Heart right ventricle (tissue), 16 donors: ENCODE measurements around the gene ZC3H12C. TPM values are rescaled to one million over a fixed set of nuclear protein-coding genes. Genes with fewer than 3 reads are reported as not detected.

Experiments
- ATAC-seq, 8 donors: fragments of 200-7000 bp; cut with Tn5 transposase; one replicate each; pipeline ENCODE4 v1.9.1; 2020; ENCODE audit warnings: mild to moderate bottlenecking in 8 of 8, moderate library complexity in 8 of 8, moderate number of reproducible peaks in 1 of 8
- DNase-seq, 2 donors: peaks; one replicate each; pipeline ENCODE4 v3.0.0-alpha.2; 2020
- H3K27ac ChIP-seq, 10 donors: fragments of 200-600 bp; sonication (generic) in 2 of 10; one replicate each; pipeline versions ENCODE4 v1.5.0 to v1.8.0; 2020 to 2022; ENCODE audit warnings: mild to moderate bottlenecking in 3 of 10
- H3K27me3 ChIP-seq, 7 donors: fragments of 200-600 bp; one replicate each; pipeline ENCODE4 v1.8.0; 2021 to 2022; ENCODE audit warnings: mild to moderate bottlenecking in 2 of 7
- H3K36me3 ChIP-seq, 9 donors: fragments of 200-600 bp; sonication (generic) in 1 of 9; one replicate each; pipeline versions ENCODE4 v1.5.0 to v1.8.0; 2020 to 2022; ENCODE audit warnings: mild to moderate bottlenecking in 2 of 9
- H3K4me1 ChIP-seq, 9 donors: fragments of 200-600 bp; sonication (generic) in 1 of 9; one replicate each; pipeline versions ENCODE4 v1.5.0 to v1.8.0; 2020 to 2022; ENCODE audit warnings: mild to moderate bottlenecking in 4 of 9
- H3K4me3 ChIP-seq, 10 donors: fragments of 200-600 bp; sonication (generic) in 2 of 10; one replicate each; pipeline versions ENCODE4 v1.5.0 to v1.8.0; 2020 to 2022; ENCODE audit warnings: mild to moderate bottlenecking in 7 of 10, moderate library complexity in 2 of 10
- H3K9me3 ChIP-seq, 11 donors: fragments of 200-600 bp in 10 of 11; sonication (generic) in 2 of 11; one replicate each; pipeline versions ENCODE4 v1.5.0 to v1.8.0; 2013 to 2022; ENCODE audit warnings: mild to moderate bottlenecking in 2 of 11, control low read depth in 1 of 11, moderate library complexity in 1 of 11
- WGBS, 2 donors: extraction: QIAGEN DNeasy Blood & Tissue Kit; methylation state at CpG; one replicate each; pipeline ENCODE4 v1.1.7; 2013; ENCODE audit warnings: inconsistent platforms in 1 of 2; 5-methylcytosine and 5-hydroxymethylcytosine counted together
- intact Hi-C, 10 donors: fragments of 100-400 bp; cut with DNase I; formaldehyde crosslinking; loops; one replicate each; pipeline versions ENCODE4 v1.11.1 to v1.14.2; 2022
- polyA plus RNA-seq, 2 donors: library from polyadenylated mRNA; stranded (reverse); fragments of 200-250 nt; gene quantifications; one replicate each; pipeline ENCODE4 v1.2.3, GENCODE V29; 2013
- total RNA-seq, 10 donors: library from RNA; stranded (reverse); fragmentation: NEBNext Ultra II Directional in 3 of 10; extraction: Animal tissue kit (Norgen Biotek cat#: 25700) in 3 of 10; gene quantifications; one replicate each; pipeline versions ENCODE4 v1.2.1 to v1.2.4, GENCODE V29; 2021 to 2023
- TF ChIP-seq, protein P1 (sequence below), 9 donors: fragments of 200-600 bp; sonication (generic) in 2 of 9; IDR thresholded peaks; one replicate each; pipeline versions ENCODE4 v1.5.0 to v1.8.0; 2021 to 2022; ENCODE audit warnings: antibody characterized with exemption in 9 of 9, mild to moderate bottlenecking in 5 of 9, moderate library complexity in 1 of 9
- donor health status: Arrhythmogenic right ventricular cardiomyopathy.
- donor health status: ischemic (EF 13 %, LVEDD 7.1; RV severe dilation, severe dysfunction).
- donor health status: healthy with polysubstance abuse.
- donor health status: DM: no; HTN: yes; CAD: no.
- donor health status: DM: no; HTN: no; CAD: no.
- donor health status: ischemic (EF 25% LVEDD 6.9; RV normal size, moderate dysfunction).
- donor health status: ischemic (EF 25% LVEDD 5.7; RV mildly dilated, moderate dysfunction).
- donor health status: healthy.
- donor health status: DM: yes; HTN: yes; CAD: no.
- donor health status: Ischemic cardiomyopathy.
- donor health status: ischemic (EF 35%, LVEDD 5.7; RV mildly dilated, moderate dysfunction).
- donor health status: nonischemic (EF 11% LVEDD 7.7; RV severe dilation, severe dysfunction).
- donor health status: DM: yes; HTN: yes; CAD: no.
- donor health status: PGD.
- donor health status: ischemic (EF 29% LVEDD 5.4; RV normal size, mild dysfunction).
- donor health status: nonischemic (EF 23%, LVEDD 6.1; RV moderate dilation, normal function).

ZC3H12C gene
- total and polyA plus RNA-seq, 12 donors = 2.1 to 22.8 (median 20.1) TPM

DNA sequence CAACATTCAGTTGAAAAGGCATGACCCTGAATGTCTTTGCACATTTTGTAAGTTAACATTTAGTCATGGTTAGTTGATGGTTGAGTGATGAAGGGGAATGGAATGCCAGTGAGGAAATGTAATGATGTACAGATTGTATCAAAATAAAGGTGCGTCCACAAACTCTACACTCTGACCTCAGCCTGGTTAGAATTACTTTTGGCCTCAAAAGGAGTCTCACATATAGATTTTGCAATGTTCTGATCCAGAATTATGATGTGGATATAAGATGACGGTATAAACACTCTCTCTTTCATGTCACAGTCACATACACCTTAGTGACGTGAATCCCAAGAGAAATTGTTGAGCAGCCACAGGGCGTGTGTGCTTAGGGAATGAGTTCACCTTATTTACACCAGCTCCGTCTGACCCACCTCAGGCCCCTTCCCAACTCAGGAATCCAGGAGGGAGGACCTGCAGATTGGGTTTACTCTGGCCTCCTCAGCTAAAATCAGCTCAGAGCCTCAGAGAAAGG lies 103.1 kb downstream of the ZC3H12C start:
- Histone ChIP-seq H3K27ac (no peak overlapping the region), H3K4me3 (no peak overlapping the region), H3K27me3 (no peaks in the 10 kb centered on the region), H3K9me3 (no peaks in the 10 kb centered on the region), H3K36me3 (no peaks in the 10 kb centered on the region), H3K4me1 (no peaks in the 10 kb centered on the region)
- intact Hi-C loops = loop anchor here in 4 of 10 donors (2.0 to 10.0 kb wide), 4 partner anchors 179 to 1029 kb away; no protein-coding TSS in a partner anchor
- ATAC-seq (no peak), DNase-seq (no peak)
- TF ChIP-seq, protein P1, sequence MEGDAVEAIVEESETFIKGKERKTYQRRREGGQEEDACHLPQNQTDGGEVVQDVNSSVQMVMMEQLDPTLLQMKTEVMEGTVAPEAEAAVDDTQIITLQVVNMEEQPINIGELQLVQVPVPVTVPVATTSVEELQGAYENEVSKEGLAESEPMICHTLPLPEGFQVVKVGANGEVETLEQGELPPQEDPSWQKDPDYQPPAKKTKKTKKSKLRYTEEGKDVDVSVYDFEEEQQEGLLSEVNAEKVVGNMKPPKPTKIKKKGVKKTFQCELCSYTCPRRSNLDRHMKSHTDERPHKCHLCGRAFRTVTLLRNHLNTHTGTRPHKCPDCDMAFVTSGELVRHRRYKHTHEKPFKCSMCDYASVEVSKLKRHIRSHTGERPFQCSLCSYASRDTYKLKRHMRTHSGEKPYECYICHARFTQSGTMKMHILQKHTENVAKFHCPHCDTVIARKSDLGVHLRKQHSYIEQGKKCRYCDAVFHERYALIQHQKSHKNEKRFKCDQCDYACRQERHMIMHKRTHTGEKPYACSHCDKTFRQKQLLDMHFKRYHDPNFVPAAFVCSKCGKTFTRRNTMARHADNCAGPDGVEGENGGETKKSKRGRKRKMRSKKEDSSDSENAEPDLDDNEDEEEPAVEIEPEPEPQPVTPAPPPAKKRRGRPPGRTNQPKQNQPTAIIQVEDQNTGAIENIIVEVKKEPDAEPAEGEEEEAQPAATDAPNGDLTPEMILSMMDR (IDR thresholded peaks at IDR 0.05) = no peak
- 96% methylated on average over 5 of the region's 5 CpGs for WGBS, 2 donors

DNA sequence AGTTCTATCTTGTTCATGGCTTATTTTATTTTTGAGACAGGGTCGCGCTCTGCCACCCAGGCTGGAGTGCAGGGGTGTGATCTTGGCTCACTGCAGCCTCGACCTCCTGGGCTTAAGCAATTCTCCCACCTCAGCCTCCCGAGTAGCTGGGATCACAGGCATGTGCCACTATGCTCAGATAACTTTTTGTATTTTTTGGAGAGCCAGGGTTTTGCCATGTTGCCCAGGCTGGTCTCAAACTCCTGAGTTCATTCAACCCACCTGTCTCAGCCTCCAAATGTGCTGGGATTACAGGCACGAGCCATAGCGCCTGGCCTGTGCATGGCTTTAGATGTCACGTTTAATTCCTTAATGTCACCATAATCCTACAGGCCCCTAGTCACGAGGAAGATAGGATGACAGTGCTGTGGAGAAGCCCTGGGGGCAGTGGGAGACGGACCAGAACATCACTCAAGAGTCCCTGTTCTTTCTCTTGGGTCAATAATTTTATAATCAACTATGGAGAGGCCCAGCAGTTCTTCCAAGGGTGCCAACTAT lies 103.8 kb downstream of the ZC3H12C start:
- DNase-seq = no peak
- H3K27me3 ChIP-seq = no peaks in the 10 kb centered on the region
- TF ChIP-seq, protein P1 (IDR thresholded peaks at IDR 0.05) = no peak
- H3K36me3 ChIP-seq = no peaks in the 10 kb centered on the region
- WGBS, 2 donors = 89 to 93% methylated on average over 9 of the region's 9 CpGs
- no peak for ATAC-seq
- no peaks in the 10 kb centered on the region for H3K4me1 ChIP-seq
- no peak overlapping the region for H3K4me3 ChIP-seq
- no peak overlapping the region for H3K27ac ChIP-seq
- no peaks in the 10 kb centered on the region for H3K9me3 ChIP-seq
- intact Hi-C loops = loop anchor here in 4 of 10 donors (2.0 to 10.0 kb wide), 4 partner anchors 178 to 1028 kb away; no protein-coding TSS in a partner anchor

DNA sequence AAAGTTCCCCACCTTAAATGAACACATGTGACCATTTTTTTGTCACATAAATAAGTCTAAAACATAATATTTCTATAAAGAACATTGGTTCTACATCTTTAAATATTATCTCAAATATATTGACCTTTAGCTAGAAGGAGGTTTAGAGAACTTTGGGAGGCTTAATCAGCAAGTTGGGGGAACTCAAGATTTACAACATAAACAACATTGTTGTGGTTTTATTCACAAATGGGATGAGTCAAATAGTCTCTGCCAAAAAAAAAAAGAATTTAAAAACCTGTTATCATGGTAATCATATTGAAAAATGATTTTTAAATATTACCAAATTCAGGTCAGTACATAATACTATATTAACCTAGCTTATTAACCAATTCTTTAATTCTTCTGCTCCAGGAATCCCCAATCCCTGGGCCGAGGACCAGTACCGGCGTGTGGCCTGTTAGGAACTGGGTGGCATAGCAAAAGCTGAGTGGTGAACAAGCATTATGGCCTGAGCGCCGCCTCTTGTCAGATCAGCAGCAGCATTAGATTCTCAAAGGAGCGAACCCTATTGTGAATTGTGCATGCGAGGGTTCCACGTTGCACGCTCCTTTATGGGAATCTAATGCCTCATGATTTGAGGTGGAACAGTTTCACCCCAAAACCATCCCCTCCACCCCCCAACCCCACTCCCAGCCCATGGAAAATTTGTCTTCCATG lies 105.0 kb downstream of the ZC3H12C start:
- DNase-seq (no peak), ATAC-seq (no peak)
- TF ChIP-seq, protein P1 (IDR thresholded peaks at IDR 0.05) = no peak
- Histone ChIP-seq H3K4me1 (no peaks in the 10 kb centered on the region), H3K27ac (no peak overlapping the region), H3K4me3 (no peak overlapping the region), H3K9me3 (no peaks in the 10 kb centered on the region), H3K36me3 (no peaks in the 10 kb centered on the region), H3K27me3 (no peaks in the 10 kb centered on the region)
- intact Hi-C loops = loop anchor here in 3 of 10 donors (10.0 kb wide), 3 partner anchors 243 to 1027 kb away; no protein-coding TSS in a partner anchor
- 95 to 96% methylated on average over 9 of the region's 9 CpGs for WGBS, 2 donors

DNA sequence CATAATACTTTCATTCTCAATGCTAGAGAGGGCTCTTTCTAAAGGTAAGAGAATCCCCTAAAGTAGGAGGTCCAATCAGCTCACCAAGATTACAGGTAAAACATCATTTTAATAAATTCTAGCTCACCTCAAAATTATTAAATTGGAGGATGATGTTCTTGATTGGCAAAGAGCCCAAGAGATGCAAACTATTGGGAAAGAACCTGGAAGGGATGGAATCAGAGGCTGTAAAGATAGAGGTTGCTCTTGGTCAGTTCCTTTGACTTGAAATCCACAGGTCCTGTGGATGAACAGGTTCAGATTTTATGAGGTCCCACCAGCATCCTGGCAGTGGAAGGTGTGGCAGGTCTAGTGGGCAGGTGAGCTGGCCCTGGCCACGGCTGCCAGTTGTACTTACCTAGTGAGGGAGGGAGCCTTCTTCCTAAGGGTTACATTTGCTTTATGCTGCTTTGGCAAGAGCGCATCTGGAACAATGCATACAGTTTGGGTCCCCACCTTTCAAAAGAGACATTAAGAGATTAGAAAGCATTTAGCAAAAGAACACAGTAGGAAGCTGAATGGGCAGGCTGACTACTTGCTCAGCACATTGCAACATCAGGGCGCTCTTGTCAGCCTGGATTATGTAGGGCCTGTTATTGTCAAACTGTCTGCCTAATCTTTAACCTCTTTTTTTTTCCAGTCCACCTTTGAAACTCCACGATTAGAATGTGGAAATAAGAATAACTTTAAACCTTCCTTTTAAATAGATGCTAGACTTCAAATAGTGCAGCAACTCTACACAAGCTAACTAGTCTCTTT lies 106.2 kb downstream of the ZC3H12C start:
- no peaks in the 10 kb centered on the region for H3K9me3 ChIP-seq
- TF ChIP-seq, protein P1 (IDR thresholded peaks at IDR 0.05) = no peak
- H3K4me3 ChIP-seq = no peak overlapping the region
- no peaks in the 10 kb centered on the region for H3K27me3 ChIP-seq
- no peak overlapping the region for H3K27ac ChIP-seq
- intact Hi-C loops = loop anchor here in 3 of 10 donors (10.0 kb wide), 3 partner anchors 245 to 1025 kb away; no protein-coding TSS in a partner anchor
- no peak for ATAC-seq
- no peak for DNase-seq
- H3K4me1 ChIP-seq = no peaks in the 10 kb centered on the region
- H3K36me3 ChIP-seq = no peaks in the 10 kb centered on the region
- WGBS, 2 donors = 74% methylated on average over 4 of the region's 4 CpGs
